Measurements from ENCODE around the gene NETO1.

DNA sequence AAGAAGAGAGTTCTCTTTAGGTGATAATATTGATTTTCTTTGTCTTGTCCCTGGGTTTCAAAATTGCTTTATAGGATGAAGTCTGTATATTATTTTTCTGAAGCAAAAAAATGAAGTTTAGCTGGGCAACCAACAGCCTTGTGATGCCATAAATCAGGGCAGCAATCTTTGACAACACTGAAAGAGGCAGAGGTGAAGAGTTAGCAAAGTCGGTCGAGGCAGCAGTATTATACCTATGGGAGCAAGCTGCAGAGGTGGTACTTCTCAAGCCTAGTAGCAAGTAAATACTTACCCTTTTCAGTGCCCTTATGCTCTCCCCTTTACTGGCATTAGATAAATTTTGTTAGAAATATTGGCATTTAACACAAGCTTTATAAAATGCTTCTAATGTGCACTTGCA is 92.9 kb downstream of the NETO1 start:
- TF ChIP-seq, protein P1, sequence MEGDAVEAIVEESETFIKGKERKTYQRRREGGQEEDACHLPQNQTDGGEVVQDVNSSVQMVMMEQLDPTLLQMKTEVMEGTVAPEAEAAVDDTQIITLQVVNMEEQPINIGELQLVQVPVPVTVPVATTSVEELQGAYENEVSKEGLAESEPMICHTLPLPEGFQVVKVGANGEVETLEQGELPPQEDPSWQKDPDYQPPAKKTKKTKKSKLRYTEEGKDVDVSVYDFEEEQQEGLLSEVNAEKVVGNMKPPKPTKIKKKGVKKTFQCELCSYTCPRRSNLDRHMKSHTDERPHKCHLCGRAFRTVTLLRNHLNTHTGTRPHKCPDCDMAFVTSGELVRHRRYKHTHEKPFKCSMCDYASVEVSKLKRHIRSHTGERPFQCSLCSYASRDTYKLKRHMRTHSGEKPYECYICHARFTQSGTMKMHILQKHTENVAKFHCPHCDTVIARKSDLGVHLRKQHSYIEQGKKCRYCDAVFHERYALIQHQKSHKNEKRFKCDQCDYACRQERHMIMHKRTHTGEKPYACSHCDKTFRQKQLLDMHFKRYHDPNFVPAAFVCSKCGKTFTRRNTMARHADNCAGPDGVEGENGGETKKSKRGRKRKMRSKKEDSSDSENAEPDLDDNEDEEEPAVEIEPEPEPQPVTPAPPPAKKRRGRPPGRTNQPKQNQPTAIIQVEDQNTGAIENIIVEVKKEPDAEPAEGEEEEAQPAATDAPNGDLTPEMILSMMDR (IDR thresholded peaks at IDR 0.05): no peak
- TF ChIP-seq POLR2AphosphoS5 (IDR thresholded peaks at IDR 0.05) (no peak), POLR2A (IDR thresholded peaks at IDR 0.05) (no peak)

Data from breast epithelium (tissue), 3 donors.